ENCODE measurements around the gene PGA3.
"Not testable (repeated sequence)": the region's sequence is repeated elsewhere in the genome, so short reads cannot be mapped to it uniquely, and the experiment has no call there.

The PGA3 gene

DNA sequence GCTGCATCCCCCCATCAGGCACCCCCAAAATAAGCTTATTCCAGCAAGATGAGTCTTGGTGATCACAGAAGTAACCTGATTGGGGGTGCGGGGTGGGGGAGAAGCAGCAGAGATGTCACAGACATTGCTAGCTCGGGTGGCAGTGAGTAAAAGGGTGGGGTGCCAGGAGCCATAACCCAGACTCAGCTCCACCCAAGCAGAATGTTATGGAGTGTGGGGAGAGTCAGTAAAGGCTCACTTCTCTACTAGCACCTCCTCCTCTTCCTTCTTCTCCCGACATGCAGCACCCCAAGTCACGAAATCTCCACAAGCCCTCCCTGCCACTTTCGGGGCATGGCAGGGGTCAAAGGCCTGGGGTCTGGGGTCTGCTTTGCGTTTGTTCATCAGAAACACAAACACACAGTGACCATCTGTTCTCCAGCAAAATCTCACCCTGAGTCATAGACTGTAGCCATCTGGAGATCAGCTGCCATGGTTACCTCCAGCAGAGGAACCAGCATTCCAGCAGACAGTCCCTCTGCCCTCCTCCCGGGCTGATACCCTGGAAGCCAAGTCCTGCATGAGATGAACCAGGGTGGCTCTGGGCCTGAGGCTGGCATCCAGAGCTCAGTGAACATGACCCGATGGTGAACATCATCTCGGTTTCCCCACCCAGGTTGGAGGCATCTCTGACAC, 4.5 kb downstream of the PGA3 start:
- DNase-seq (ENCODE audit: low read depth, low spot score), result not testable (repeated sequence)

GRCh38 chr11:61210629-61211028, 7.3 kb downstream of the PGA3 start:
- not testable (repeated sequence) for DNase-seq (ENCODE audit: low read depth, low spot score)

DNA sequence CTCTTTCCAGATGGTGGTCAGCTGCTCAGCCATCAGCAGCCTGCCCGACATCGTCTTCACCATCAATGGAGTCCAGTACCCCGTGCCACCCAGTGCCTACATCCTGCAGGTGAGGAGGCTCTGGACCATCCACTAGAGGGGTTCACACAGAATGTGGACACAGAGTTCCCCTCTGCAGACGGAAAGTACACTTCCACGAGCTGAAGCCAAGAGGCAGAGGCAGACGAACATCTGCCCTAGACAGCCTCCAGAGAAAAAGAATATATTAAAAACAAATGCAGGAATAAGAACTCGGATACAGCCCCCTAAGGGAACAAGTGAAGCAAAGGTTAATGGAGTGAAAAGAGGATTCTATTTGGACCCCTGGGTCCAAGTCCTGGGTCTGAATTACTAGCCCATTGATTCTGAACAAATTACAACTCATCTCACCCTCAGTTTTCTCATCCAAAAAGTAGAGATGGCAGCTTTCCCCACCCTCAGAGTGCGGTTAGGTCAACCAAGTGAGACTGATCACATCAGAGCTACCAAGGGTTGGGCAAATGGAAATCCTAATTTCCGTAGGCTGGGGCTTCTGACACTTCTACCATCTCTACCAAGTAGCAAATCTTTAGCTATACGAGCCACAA, 8.1 kb downstream of the PGA3 start:
- not testable (repeated sequence) for DNase-seq (ENCODE audit: low read depth, low spot score)

DNA sequence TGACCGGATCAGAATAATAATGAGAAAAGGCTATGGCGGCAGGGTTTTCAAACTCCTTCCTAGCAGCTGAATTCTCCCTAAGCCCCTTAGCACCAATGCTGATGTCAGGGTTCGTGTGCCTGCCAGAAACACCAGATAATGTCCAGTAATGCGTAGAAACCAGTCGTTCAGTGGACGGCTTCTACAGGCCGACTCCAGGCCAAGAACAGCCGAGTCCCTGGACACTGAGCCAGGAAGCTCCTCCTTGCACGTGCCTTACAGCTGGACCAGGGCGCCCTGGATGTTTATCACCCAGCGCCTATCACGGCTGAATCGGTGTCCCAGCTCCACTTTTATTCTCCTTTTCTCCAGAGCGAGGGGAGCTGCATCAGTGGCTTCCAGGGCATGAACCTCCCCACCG, 8.9 kb downstream of the PGA3 start:
- not testable (repeated sequence) for DNase-seq (ENCODE audit: low read depth, low spot score)

- not testable (repeated sequence) for DNase-seq (ENCODE audit: low read depth, low spot score)
Observed at GRCh38 chr11:61213711-61214324, 10.5 kb downstream of the PGA3 start.

- DNase-seq (ENCODE audit: low read depth, low spot score), result not testable (repeated sequence)
Observed at GRCh38 chr11:61218306-61218705, 15.0 kb downstream of the PGA3 start.

DNA sequence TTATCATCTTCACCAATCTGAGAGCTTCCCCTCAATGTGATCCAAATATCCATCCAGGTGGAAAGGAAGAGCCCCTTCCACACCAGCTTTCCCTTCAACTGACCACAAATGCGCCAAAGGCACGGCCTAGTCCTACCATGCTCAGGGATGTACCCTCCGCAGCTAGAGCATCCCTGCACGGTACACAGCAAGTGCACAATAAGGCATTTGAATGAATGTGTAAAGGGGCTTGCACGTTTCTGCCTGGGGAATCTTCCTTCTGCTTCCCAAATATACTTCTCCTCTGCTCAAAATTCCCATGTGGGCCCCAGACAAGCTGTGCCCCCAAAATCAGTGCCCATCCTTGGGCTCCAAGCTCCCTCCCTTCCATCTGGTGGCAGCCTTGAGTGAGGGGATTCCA, 15.7 kb downstream of the PGA3 start:
- DNase-seq (ENCODE audit: low read depth, low spot score), result not testable (repeated sequence)

DNA sequence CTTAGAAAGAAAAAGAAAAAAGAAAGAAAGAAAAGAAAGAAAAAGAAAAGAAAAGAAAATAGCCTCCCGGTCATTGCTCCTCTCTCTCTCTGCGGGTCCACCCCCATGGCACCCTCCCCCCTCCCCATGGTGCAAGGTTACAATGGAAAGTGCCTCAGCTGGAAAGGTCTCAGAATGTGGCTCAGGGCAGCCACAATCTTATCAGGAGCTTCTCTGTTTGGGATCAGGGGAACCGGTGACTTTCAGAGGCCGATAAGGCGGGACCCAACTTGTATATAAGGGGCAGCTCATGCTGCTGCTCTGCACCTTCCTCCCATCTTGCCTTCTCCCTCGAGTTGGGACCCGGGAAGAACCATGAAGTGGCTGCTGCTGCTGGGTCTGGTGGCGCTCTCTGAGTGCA, 18.7 kb downstream of the PGA3 start, which contains the start of gene PGA4:
Gene PGA4 (plus strand): TSS at position 301 of the 400 bp plus-strand sequence. CDS start 54 bp downstream, at position 355.
- DNase-seq (ENCODE audit: low read depth, low spot score), result not testable (repeated sequence)

GRCh38 chr11:61222692-61223091, 19.4 kb downstream of the PGA3 start:
- DNase-seq (ENCODE audit: low read depth, low spot score), result not testable (repeated sequence)

GRCh38 chr11:61226457-61227137, 23.3 kb downstream of the PGA3 start:
- DNase-seq (ENCODE audit: low read depth, low spot score), result not testable (repeated sequence)

DNA sequence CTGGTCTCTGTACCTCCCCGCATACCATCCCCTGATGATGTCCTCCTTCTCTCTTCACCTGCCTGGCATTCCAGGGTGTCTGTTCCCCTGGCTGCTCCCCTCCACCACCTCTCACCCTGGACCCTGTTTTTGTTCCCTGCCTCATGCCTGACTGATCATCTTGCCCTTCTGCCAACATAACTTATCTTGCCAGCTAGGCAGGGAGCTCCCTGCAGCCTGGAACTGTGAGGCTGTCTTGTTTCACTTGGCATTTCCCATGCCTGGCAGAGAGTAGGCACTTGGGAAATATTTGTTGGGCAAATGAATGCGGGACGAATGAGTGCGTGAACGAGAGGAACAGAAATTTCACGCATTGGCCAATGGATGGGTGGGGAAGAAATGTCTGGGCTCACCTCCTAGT, 26.1 kb downstream of the PGA3 start:
- DNase-seq (ENCODE audit: low read depth, low spot score), result not testable (repeated sequence)

- DNase-seq (ENCODE audit: low read depth, low spot score), result not testable (repeated sequence)
Observed at GRCh38 chr11:61231033-61231432, 27.7 kb downstream of the PGA3 start.

DNA sequence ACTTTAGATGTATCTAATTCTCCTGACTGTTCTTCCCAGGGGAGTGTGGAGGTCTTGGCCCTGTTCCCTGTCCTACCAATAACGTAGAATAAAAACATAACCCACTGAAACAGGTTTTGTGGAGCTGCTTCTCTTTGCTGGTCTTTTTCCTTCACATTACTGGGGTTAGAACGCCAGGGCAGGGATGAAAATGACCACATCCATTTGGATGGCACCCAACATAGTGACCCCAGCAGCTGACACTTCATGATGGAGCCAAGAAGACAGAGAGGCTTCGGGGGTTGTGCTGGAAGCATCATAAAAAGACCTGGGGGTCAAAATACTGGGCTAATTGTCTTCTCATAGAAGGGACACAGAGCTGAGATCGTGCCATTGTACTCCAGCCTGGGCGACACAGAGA, 28.3 kb downstream of the PGA3 start:
- not testable (repeated sequence) for DNase-seq (ENCODE audit: low read depth, low spot score)

GRCh38 chr11:61232548-61233145, 29.3 kb downstream of the PGA3 start:
- DNase-seq (ENCODE audit: low read depth, low spot score), result not testable (repeated sequence)

- DNase-seq (ENCODE audit: low read depth, low spot score), result not testable (repeated sequence)
Observed at GRCh38 chr11:61237130-61237529, 33.8 kb downstream of the PGA3 start.

DNA sequence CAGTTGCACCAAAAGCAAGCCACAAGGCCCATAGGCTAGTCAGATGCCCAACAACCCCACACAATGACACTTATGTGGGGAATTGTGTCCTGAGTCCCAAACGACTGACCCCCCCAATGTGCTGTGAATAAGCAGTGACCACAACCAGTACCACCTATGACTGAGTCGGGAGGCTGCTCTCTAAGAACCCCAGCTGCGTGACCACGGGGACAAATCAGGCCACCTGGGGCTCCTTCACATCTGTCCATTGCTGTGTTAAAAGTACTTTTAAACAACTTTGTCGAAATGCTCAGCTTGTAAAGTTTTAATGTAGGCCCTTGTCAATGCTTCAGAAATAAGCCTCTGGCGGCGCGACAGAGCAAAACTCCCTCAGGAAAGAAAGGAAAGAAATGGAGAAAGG, 37.0 kb downstream of the PGA3 start:
- not testable (repeated sequence) for DNase-seq (ENCODE audit: low read depth, low spot score)

DNA sequence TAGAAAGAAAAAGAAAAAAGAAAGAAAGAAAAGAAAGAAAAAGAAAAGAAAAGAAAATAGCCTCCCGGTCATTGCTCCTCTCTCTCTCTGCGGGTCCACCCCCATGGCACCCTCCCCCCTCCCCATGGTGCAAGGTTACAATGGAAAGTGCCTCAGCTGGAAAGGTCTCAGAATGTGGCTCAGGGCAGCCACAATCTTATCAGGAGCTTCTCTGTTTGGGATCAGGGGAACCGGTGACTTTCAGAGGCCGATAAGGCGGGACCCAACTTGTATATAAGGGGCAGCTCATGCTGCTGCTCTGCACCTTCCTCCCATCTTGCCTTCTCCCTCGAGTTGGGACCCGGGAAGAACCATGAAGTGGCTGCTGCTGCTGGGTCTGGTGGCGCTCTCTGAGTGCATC, 37.6 kb downstream of the PGA3 start, which contains the start of gene PGA5:
Gene PGA5 (plus strand): TSS at position 301 of the 400 bp plus-strand sequence. CDS start 52 bp downstream, at position 353.
- DNase-seq (ENCODE audit: low read depth, low spot score), result not testable (repeated sequence)

DNA sequence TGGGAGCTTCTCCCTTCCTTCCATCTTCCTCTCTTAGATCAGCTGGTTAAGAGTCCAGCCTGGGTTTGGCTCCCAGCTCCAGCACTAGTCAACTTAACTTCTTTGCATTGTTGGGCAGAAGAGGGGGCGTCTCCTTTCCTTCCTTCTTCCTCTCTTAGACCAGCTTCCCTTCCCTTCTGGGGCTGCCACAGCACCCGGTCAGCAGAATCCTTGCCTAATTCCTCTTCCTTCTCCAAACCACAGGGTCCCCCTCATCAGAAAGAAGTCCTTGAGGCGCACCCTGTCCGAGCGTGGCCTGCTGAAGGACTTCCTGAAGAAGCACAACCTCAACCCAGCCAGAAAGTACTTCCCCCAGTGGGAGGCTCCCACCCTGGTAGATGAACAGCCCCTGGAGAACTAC, 38.2 kb downstream of the PGA3 start:
- DNase-seq (ENCODE audit: low read depth, low spot score), result not testable (repeated sequence)

- not testable (repeated sequence) for DNase-seq (ENCODE audit: low read depth, low spot score)
Observed at GRCh38 chr11:61245284-61245964, 42.1 kb downstream of the PGA3 start.

DNA sequence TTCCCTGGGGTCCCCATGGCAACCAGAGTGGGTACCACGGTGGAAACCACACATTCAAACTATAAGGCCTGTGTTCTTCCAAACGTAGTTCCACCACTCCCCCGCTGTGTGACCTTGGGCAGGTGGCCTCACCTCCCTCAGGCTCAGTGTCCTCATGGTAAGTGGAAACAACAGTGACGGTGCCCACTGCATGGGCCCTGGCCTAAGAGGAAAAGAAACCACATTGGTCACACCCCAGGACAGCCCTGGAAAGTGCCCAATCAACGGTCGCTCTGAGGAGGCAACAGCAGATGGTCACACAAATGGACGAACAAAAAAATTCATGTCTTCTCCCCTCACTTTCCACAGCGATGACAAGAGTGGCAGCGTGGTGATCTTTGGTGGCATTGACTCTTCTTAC, 44.8 kb downstream of the PGA3 start:
- not testable (repeated sequence) for DNase-seq (ENCODE audit: low read depth, low spot score)

GRCh38 chr11:61249201-61249600, 45.9 kb downstream of the PGA3 start:
- not testable (repeated sequence) for DNase-seq (ENCODE audit: low read depth, low spot score)

Data from activated naive CD8-positive, alpha-beta T cell treated with anti-CD3 and anti-CD28 coated beads, Interleukin-2, amount 50 U/mL, for 16 hours (primary cell).